Fibroblast of mammary gland (primary cell): Measurements from ENCODE around the gene TAX1BP3.

Source experiments
- DNase-seq: peaks from one replicate; pipeline ENCODE4 v3.0.0-alpha.2; 2010; ENCODE audit warnings: low read depth
- H3K4me3 ChIP-seq: 2 replicates; pipeline ENCODE4 v1.5.1; 2011; ENCODE audit warnings: low read depth, mild to moderate bottlenecking, low read length, moderate library complexity; ENCODE audit not compliant: control insufficient read depth
- CTCF ChIP-seq: conservative IDR thresholded peaks from 2 replicates; pipeline ENCODE4 v1.5.1; 2011; ENCODE audit warnings: low read depth, low read length, inconsistent platforms; ENCODE audit not compliant: control insufficient read depth, insufficient read depth

Gene TAX1BP3

DNA sequence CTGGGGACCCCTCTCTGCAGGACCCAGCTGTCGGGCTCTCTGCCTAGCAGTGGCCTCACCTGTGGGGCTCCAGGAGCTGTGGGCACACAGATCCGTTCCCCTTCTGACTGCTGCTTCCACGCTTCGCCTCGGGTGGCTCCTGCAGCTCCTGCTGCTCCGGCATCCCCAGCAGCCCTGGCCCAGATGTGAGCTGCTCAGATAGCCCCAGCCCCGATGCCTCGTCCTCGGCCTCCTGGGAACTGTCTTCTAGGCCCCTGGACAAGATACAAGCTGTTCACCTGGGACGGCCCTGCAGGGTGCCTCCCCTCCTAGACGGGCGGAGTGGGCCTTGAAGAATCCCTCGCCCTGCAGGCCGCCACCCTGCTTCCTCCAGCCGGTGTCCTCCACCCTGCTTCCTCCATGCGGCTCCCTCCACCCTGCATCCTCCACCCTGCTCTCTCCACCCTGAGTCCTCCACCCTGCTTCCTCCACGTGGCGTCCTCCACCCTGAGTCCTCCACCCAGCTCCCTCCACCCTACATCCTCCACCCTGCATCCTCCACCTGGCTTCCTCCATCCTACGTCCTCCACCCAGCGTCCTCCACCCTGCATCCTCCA lies 11.3 kb upstream of the TAX1BP3 start:
- DNase-seq: no peak
- TF ChIP-seq CTCF: no peak
- no peak overlapping the region for H3K4me3 ChIP-seq

DNA sequence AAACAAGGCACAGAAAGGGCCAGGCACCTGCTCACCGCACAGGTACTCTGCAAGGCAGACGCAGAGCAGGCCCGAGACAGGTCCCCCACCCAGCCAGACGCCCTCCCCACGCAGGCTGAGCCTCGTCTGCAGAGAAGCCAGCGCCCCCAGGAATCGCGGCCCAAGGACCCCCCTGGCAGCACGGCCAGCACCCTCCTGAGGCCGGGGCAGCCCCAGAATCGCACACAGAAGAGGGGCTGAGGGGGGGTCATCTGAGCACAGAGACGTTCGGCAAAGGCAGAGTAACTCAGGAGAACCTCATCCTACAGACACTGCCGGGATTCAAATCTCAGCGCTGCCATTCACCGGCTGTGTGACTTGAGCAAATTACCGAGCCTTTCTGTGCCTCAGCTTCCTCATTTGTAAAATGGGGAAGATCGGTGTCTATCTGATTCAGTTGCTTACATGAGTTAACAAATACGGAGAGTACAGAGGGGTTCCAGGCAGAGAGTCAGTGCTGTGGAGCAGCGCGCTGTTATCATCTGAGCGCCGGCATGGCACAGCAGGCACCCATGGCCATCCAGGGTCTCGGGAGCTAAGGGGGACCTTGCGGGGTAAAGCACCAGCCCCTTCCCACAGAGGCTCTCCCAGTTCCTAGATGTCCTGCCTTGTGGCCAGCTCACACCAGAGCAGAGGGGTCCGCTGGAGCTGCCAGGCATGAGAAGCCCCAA lies 10.6 kb upstream of the TAX1BP3 start:
- TF ChIP-seq CTCF: no peak
- DNase-seq: no peak
- H3K4me3 ChIP-seq: no peak overlapping the region

GRCh38 chr17:3678095-3678820 lies 9.9 kb upstream of the TAX1BP3 start:
- DNase-seq: peak; percentile 71
- H3K4me3 ChIP-seq: no peak overlapping the region
- TF ChIP-seq CTCF: no peak

GRCh38 chr17:3675886-3676285 lies 7.5 kb upstream of the TAX1BP3 start:
- no peak for DNase-seq
- no peak for TF ChIP-seq CTCF
- no peak overlapping the region for H3K4me3 ChIP-seq

DNA sequence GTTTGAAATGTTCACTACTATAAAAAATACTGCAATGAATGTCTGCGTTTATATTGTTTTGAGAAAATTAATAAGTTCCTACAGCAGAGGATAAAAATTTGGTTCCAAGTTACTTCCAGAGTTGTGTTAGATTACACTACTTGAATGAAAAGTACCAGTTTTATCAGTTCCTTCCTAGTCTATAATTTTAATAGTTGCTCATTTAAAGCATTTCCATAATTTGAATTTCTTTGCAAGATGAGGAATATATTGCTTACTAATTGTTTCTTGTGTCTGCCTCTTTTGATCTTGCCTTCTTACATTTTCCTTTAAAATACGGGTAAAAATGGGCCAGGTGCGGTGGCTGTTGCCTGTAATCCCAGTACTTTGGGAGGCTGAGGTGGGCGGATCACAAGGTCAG lies 4.2 kb upstream of the TAX1BP3 start:
- no peak overlapping the region for H3K4me3 ChIP-seq
- no peak for TF ChIP-seq CTCF
- no peak for DNase-seq

- peak overlapping the region; percentile 94 for H3K4me3 ChIP-seq
- DNase-seq: no peak
- no peak for TF ChIP-seq CTCF
Observed at GRCh38 chr17:3669548-3669947, 1.2 kb upstream of the TAX1BP3 start.
